HG02610 (cell line): ENCODE measurements around the gene SYCE3.

Source experiments
- ATAC-seq: cut with Tn5 transposase; IDR thresholded peaks from one replicate; pipeline ENCODE4 v1.9.1; 2021; ENCODE audit warnings: mild to moderate bottlenecking, moderate library complexity; ENCODE audit not compliant: unreplicated experiment

Gene SYCE3

DNA sequence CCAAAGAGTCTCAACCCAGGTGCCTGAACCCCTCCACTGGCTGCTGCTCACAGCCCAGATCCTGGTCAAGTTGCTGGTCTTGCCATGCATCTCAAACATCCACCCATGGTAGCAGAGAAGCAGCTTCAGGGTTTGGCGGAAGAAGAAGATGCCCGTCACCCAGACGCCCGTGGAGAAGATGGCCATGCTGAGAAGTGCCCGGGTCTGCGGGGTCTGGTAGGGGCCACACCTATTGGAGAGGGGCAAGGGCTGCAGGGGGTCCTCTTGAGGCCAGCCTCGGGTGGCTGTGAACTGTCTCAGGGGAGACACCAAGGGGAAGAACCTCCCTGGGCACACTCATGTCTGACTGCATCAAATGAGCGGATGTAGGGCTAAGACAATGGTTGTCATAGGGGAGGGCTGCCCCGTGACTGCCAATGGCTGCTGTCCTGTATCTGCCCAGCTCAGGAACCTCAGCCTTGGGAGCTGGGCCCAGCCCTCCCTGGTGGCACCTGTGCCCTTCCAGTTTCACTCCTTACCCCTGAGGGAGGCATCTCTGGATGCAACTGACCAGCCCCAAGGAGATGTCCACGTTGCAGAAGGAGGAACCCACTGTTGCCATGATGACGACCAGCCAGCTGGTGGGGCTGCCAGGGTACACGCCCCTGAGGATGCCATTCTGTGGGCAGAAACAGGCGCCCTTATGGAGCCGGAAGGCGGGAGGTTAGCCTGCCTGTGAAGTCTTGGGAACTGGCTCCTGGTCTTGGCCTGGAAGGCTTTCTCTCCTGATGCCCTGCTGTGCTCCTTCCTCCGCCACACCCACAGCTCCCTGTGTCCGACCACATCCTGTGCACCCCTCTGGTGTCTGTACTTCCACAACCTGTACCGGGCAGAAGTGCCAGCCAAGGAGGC lies 14.3 kb upstream of the SYCE3 start:
- no peak for ATAC-seq

DNA sequence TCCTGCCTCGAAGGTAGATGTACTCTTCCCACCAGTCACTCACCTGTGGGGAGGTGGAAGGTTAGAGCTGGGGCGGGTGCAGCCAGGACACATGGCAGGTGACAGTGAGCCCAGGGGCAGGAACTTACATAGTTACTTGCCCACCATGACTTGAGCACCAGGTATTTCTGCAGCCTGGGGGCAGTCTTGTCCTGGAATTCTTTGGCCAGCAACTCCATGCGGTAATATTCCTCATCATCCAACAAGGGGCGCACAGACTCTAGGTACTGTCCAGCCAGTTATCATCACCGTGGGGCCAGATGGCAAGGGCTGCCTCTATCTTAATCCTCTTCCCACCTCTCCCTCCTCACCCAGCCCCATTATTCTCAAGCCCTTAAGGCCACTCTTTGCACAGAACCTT lies 13.4 kb upstream of the SYCE3 start:
- ATAC-seq = no peak

DNA sequence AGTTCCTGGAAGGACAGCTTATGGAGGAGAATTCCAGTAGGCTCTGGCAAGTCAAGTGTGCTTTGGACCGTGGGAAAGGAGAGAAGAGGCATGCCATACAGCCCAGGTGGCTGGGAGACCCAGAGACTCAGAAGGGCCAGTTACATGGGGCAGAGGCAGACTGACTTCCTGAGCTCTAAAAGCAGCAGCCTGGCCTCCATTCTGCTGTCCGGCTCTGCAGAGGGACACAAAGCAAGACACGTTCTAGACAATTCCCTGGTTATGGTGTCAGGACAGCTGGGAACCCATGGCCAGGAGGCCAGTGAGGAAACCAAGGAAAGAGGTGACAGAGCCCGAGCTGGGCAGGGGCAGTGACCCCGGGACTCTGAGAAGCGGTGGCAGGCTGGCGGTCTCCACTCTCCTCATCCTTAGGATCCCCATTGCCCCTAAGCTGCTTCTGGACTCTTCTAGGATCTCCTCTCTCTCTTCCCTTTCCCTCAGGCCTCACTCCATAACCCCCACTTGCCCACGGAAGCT lies 12.8 kb upstream of the SYCE3 start:
- ATAC-seq = no peak

GRCh38 chr22:50574383-50574755 lies 11.7 kb upstream of the SYCE3 start:
- ATAC-seq = no peak

DNA sequence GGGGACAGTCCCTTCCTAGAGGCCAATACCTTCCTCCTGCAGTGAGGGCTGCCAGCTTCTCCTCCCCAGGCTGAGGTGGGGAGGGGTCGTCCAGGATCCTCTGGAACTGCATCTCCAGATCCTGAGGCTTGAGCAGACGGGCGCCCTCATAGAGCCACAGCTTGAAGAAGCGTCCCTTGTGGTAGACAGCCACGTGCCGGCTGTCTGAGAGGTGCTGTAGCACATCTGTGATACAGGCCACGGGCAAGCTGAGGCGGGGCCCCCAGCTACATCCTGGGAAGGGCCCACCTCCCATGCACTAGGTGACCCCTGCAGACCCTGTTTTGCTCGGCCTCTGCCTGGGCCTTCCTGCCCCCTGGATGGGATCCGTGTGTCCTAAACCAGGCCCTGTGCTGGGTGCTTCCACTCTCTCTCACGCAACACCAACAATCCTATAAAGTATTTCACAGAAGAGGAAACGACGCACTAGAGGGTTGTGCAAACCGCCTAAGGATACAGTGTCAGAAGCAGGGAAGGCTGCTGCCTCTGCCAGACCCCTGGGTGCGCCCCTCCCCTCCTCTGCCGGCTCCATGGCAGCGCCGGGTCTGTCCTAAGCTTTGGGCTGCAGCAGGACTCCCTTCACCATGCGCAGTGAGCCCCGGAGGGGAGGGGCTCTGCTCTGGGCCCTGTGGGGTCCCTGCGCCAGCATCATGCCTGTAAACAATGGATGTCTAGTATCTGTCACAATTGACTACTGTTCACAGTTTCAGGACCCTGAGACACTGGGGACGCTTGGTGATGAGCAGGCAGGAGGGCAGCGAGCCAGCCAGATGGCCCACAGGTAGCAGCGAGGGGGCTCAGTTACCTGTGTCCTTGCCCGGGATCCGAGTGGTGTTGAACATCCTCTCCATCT lies 11.0 kb upstream of the SYCE3 start:
- ATAC-seq = no peak

GRCh38 chr22:50572965-50573364 lies 10.2 kb upstream of the SYCE3 start:
- no peak for ATAC-seq

DNA sequence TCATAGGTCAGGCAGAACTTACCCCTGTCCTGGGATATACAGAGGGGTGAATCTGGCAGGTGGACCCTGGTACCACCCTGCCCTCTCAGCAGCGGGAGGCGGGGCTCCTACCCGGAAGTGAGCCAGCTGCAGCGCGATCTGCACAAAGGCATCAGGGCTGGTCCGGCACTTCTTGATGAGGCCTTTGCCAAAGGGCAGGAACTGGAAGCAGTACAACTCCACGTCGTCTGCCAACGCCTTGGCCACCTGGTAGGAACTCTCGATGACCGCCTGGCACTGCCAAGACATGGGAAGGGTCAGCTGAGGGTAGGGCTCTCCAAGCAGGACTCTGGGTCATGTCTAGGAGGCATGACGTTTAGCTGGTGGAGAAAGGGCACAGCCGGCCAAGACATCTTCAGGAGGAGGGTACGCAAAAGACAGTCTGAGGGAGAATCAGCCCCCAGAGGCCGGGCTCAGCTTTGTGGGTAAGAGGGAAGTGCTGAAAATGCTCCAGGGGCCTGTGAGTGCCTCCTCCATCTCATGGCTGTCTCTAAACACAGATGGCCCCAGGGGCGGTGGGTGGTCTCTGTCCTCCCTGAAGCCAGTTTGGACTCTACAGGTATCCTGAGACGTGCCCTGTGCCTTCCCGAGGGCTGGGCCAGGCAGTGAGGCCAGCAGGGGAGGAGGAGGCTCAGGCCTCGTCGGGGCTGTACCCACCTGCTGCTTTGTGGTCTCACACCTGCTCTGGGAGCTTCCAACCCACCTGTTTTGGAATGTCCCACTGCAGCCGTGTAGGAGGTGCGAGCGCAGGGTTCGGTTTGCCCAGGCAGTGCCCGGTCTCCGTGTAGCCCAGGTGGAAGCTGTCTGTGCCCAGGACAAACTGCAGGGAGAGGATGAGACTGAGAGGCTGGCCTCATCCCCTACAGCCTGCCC lies 8.8 kb upstream of the SYCE3 start:
- ATAC-seq = no peak

DNA sequence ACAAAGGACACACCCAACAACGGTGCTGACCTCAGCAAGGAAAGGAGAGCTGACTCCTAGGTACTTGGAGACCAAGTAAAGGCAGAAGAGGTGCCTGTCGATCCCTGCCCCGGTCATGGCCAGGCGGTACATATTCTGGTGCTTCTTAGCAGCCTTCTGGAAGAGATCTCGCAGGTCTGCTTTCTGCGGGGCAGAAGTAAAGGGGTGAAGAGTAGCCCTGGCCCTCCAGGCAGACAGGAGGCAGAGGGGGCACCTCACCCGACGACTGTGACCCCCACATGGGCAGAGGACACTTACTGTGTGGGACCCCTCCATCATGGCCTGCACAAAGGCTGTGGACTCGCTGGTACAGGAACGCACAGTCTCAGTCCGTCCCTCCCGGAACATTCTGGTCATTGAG lies 8.1 kb upstream of the SYCE3 start:
- ATAC-seq = no peak

- no peak for ATAC-seq
Observed at GRCh38 chr22:50569896-50570535, 7.3 kb upstream of the SYCE3 start.

- no peak for ATAC-seq
Observed at GRCh38 chr22:50569041-50569459, 6.3 kb upstream of the SYCE3 start.

GRCh38 chr22:50568626-50569025 lies 5.9 kb upstream of the SYCE3 start:
- ATAC-seq = no peak

DNA sequence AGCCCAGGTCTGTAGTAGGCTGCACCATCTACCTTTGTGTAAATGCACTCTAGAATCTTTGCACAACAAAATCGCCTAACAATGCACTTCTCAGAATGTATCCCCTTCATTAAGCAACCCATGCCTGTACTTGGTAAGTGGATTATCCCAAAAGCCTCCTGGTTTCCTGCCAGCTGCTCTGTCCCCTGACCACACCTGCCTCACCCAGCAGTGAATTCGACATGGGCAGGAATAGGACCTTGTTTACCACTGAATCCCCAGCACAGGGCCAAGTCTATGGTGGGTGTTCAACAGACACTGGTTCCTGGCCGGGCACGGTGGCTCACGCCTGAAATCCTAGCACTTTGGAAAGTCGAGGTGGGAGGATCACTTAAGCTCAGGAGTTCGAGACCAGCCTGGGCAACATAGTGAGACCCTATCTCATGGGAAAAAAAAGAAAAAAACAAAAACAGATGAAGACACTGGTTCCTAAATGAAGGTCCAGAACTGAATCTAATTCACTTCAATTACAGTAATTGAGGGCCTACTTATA lies 5.1 kb upstream of the SYCE3 start:
- no peak for ATAC-seq

- no peak for ATAC-seq
Observed at GRCh38 chr22:50564289-50564688, 1.6 kb upstream of the SYCE3 start.

- no peak for ATAC-seq
Observed at GRCh38 chr22:50563413-50564160, 868 bp upstream of the SYCE3 start.

DNA sequence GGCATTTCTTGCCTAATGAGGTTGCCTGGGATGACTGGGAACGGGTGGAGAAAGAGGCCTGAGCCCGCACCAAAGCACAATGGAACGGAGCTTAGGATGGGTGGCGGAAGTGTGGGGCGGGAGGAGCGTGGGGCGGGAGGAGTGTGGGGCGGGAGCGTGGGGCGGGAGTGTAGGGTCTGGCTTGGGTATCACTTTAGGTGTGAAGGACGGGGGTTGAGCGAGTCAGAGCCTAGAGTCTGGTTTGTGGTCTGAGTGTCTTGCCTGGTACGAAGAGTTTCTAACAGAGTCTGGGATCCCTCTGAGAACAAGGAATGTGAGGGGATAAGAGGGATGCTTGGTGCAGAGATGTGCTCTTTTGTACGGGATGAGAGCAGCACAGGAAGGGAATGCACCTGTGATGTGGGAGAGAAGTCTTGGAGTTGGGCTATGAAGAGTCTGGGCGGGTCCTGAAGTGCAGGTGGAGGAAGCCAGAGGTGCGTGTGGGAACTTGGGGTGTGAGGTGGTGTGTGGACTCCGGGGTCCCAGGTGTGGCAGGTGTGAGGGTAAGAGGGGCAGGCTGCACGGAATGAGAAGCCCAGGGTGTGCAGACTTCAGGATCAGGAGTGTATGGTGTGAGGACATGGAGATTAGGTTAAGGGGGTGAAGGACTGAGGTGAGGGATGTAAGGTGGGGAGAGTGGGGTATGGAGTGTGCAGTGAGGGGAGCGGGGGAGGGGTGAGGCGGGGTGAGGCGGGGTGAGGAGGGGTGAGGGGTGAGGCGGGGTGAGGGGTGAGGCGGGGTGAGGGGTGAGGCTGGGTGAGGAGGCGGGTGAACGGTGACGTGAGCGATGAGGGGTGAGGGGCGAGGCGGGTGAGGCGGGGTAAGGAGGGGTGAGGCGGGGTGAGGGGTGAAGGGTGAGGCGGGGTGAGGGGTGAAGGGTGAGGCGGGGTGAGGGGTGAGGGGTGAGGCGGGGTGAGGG lies 1.0 kb downstream of the SYCE3 start:
- no peak for ATAC-seq

GRCh38 chr22:50560034-50560433 lies 2.7 kb downstream of the SYCE3 start:
- no peak for ATAC-seq

GRCh38 chr22:50556703-50557102 lies 6.0 kb downstream of the SYCE3 start:
- ATAC-seq = no peak

DNA sequence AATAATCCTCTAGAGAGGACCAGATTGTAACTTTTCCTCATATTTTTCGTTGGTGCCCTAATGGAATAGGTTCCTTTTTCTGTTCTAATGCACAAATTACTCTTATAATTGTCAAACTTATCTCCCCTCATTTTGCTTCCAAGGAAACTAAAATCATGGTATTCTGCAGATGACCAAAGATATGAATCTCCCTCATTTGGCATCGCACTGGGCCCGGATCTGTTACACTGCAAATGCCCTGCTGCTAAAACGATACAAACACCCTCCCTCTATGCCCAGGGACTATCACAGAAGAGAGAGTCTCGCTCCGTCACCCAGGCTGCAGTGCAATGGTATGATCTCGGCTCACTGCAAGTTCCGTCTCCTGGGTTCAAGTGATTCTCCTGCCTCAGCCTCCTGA lies 9.4 kb downstream of the SYCE3 start:
- no peak for ATAC-seq
